ENCODE data around the gene PRCC. TPM values are rescaled to one million over a fixed set of nuclear protein-coding genes. Genes with fewer than 3 reads are reported as not detected.

PRCC gene
- total and polyA plus RNA-seq, 2 of the 13 experiments (the other 11 are each of a cell fraction or from before 2014, with no cell fraction given): 24.2 to 40.5 TPM

DNA sequence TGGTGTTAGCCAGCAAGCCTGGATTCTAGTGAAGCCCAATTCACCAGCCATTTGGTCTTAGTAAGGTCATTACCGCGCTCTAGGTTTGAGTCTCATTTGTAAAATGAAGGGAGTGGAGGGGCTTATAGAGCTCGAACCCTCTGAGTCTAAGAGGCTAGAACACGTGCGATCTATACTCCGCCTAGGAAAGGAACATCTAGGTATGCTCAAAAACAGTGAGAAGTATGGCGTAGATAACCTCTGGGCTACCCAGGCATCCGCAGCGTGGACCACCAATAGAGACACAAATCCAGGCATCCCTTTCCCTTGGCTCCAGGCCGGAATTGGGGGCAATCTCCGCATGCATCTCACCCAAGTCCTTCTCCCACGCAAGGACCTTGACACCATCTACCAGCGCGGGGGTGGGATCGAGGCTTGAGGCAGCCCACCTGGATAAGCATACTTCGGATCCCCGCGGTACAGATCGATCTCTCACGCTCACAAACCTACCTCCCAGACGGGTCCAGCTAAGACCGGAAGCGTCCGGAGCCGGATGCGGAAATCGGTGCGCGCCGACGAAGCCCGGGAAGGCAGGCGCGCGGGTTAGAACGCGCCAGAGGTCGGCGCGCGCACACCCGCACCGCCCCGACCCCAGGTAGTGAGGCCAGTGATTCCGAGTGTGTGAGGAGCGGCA lies 39.3 kb upstream of the PRCC start, which contains the start of gene METTL25B (continued):
- TF ChIP-seq, protein P1, sequence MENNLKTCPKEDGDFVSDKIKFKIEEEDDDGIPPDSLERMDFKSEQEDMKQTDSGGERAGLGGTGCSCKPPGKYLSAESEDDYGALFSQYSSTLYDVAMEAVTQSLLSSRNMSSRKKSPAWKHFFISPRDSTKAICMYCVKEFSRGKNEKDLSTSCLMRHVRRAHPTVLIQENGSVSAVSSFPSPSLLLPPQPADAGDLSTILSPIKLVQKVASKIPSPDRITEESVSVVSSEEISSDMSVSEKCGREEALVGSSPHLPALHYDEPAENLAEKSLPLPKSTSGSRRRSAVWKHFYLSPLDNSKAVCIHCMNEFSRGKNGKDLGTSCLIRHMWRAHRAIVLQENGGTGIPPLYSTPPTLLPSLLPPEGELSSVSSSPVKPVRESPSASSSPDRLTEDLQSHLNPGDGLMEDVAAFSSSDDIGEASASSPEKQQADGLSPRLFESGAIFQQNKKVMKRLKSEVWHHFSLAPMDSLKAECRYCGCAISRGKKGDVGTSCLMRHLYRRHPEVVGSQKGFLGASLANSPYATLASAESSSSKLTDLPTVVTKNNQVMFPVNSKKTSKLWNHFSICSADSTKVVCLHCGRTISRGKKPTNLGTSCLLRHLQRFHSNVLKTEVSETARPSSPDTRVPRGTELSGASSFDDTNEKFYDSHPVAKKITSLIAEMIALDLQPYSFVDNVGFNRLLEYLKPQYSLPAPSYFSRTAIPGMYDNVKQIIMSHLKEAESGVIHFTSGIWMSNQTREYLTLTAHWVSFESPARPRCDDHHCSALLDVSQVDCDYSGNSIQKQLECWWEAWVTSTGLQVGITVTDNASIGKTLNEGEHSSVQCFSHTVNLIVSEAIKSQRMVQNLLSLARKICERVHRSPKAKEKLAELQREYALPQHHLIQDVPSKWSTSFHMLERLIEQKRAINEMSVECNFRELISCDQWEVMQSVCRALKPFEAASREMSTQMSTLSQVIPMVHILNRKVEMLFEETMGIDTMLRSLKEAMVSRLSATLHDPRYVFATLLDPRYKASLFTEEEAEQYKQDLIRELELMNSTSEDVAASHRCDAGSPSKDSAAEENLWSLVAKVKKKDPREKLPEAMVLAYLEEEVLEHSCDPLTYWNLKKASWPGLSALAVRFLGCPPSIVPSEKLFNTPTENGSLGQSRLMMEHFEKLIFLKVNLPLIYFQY (CRISPR knock-in tag; IDR thresholded peaks at IDR 0.05; ENCODE audit: borderline replicate concordance): no peak; the same call in 1 of the 2 replicates
- TF ChIP-seq KDM2A (CRISPR knock-in tag; IDR thresholded peaks at IDR 0.05; ENCODE audit: borderline replicate concordance, low read depth) (peak; percentile 57), ZNF224 (CRISPR knock-in tag; IDR thresholded peaks at IDR 0.05) (peak; percentile 23; the same call in 1 of the 2 replicates), KLF11 (CRISPR knock-in tag; IDR thresholded peaks at IDR 0.05) (0 out of 2 replicates have a peak, but pooled peaks have one; percentile 14), YEATS2 (CRISPR knock-in tag; IDR thresholded peaks at IDR 0.05; ENCODE audit: borderline replicate concordance) (peak; percentile 58; the same call in 1 of the 2 replicates), KDM5B (CRISPR knock-in tag; IDR thresholded peaks at IDR 0.05; ENCODE audit: borderline replicate concordance) (peak; percentile 3; the same call in 1 of the 2 replicates), CBFB (CRISPR knock-in tag; IDR thresholded peaks at IDR 0.05) (no peak), NR2C2 (CRISPR knock-in tag; IDR thresholded peaks at IDR 0.05; ENCODE audit: borderline replicate concordance) (0 out of 2 replicates have a peak, but pooled peaks have one; percentile 21), ZNF792 (CRISPR knock-in tag; IDR thresholded peaks at IDR 0.05) (0 out of 2 replicates have a peak, but pooled peaks have one; percentile 44)
- TF ChIP-seq, protein P2, sequence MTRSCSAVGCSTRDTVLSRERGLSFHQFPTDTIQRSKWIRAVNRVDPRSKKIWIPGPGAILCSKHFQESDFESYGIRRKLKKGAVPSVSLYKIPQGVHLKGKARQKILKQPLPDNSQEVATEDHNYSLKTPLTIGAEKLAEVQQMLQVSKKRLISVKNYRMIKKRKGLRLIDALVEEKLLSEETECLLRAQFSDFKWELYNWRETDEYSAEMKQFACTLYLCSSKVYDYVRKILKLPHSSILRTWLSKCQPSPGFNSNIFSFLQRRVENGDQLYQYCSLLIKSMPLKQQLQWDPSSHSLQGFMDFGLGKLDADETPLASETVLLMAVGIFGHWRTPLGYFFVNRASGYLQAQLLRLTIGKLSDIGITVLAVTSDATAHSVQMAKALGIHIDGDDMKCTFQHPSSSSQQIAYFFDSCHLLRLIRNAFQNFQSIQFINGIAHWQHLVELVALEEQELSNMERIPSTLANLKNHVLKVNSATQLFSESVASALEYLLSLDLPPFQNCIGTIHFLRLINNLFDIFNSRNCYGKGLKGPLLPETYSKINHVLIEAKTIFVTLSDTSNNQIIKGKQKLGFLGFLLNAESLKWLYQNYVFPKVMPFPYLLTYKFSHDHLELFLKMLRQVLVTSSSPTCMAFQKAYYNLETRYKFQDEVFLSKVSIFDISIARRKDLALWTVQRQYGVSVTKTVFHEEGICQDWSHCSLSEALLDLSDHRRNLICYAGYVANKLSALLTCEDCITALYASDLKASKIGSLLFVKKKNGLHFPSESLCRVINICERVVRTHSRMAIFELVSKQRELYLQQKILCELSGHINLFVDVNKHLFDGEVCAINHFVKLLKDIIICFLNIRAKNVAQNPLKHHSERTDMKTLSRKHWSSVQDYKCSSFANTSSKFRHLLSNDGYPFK (CRISPR knock-in tag; IDR thresholded peaks at IDR 0.05; ENCODE audit: borderline replicate concordance): peak; percentile 42; the same call in 1 of the 2 replicates
- TF ChIP-seq, protein P3, sequence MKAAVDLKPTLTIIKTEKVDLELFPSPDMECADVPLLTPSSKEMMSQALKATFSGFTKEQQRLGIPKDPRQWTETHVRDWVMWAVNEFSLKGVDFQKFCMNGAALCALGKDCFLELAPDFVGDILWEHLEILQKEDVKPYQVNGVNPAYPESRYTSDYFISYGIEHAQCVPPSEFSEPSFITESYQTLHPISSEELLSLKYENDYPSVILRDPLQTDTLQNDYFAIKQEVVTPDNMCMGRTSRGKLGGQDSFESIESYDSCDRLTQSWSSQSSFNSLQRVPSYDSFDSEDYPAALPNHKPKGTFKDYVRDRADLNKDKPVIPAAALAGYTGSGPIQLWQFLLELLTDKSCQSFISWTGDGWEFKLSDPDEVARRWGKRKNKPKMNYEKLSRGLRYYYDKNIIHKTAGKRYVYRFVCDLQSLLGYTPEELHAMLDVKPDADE (CRISPR knock-in tag; IDR thresholded peaks at IDR 0.05): no peak
